22Rv1 (cell line): ENCODE measurements around the gene IRF6.

Experiments used
- ZFX ChIP-seq: fragments of 450-650 bp; IDR thresholded peaks from 2 replicates; pipeline ENCODE4 v1.6.1; 2017; ENCODE audit warnings: antibody characterized with exemption, borderline replicate concordance
- TF ChIP-seq, protein P1 (sequence below): fragments of 450-650 bp; IDR thresholded peaks from 2 replicates; pipeline ENCODE4 v1.5.1; 2017; ENCODE audit warnings: mild to moderate bottlenecking

DNA sequence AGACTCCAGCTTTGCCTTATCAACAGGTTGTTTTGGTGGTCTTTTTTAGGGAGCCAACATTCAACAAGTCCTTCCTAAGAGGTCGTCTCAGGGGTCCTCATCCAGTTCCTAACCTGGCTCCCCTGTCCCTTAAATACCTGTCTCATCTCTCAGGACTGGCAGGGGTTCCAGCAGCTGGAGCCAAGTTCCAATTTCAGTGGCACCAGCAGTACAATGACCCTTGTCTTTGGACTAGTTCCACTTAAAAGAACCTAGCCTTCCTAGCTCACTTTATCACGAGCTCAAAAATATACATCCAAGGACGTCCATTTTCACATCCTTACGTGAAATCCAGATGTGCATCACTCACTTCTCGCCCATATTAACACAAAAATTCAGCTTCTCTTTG is 68.8 kb downstream of the IRF6 start:
- TF ChIP-seq, protein P1, sequence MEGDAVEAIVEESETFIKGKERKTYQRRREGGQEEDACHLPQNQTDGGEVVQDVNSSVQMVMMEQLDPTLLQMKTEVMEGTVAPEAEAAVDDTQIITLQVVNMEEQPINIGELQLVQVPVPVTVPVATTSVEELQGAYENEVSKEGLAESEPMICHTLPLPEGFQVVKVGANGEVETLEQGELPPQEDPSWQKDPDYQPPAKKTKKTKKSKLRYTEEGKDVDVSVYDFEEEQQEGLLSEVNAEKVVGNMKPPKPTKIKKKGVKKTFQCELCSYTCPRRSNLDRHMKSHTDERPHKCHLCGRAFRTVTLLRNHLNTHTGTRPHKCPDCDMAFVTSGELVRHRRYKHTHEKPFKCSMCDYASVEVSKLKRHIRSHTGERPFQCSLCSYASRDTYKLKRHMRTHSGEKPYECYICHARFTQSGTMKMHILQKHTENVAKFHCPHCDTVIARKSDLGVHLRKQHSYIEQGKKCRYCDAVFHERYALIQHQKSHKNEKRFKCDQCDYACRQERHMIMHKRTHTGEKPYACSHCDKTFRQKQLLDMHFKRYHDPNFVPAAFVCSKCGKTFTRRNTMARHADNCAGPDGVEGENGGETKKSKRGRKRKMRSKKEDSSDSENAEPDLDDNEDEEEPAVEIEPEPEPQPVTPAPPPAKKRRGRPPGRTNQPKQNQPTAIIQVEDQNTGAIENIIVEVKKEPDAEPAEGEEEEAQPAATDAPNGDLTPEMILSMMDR, result no peak
- TF ChIP-seq ZFX, result no peak
